SH-SY5Y (cell line): ENCODE results near the gene BPIFB3.

Source experiments
- GATA2 ChIP-seq: IDR thresholded peaks from 2 replicates; pipeline ENCODE4 v1.6.1; 2011; ENCODE audit warnings: mild to moderate bottlenecking, low read depth, low read length
- GATA3 ChIP-seq: IDR thresholded peaks from 2 replicates; pipeline ENCODE4 v1.6.1; 2011; ENCODE audit warnings: low read depth, mild to moderate bottlenecking, low read length, moderate library complexity

DNA sequence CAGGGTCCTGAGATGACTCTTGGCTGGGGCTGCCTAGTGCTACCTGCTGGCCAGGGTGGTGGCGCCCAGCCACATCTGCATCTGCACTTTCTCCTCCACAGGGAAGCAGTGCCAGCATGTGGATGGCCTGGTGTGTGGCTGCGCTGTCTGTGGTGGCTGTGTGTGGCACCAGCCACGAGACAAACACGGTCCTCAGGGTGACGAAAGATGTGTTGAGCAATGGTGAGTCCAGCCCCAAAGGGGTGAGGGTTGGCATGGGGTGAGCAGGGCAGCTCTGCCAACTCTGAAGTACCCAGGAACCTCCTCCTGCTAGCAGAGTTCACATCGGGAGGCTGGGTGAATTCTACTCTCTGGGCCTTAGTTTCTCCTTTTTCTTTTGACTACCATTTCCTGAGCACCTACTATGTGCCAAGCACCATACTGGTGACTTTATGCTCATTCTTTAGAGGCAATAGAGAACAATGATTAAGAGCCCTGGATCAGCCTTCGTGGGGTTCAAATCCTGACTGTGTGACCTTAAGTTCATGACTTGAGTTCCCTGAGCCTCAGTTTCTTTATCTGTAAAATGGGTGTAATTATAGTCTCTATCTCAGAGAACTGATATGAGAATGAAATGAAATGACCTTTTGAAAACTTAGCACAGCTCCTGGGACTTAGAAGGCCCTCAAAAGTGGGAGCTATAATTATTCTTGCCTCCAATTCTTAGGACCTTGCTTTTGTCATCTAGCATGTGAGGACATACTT lies 27.9 kb downstream of the BPIFB3 start:
- TF ChIP-seq GATA3, result no peak
- TF ChIP-seq GATA2, result no peak
